C4-2B (cell line): ENCODE measurements around the gene TPGS2.

ENCODE experiments used
- ZFX ChIP-seq: fragments of 450-650 bp; IDR thresholded peaks from 2 replicates; pipeline ENCODE4 v1.6.1; 2017
- TF ChIP-seq, protein P1 (sequence below): fragments of 450-650 bp; conservative IDR thresholded peaks from 2 replicates; pipeline ENCODE4 v1.5.1; 2017; ENCODE audit warnings: mild to moderate bottlenecking

DNA sequence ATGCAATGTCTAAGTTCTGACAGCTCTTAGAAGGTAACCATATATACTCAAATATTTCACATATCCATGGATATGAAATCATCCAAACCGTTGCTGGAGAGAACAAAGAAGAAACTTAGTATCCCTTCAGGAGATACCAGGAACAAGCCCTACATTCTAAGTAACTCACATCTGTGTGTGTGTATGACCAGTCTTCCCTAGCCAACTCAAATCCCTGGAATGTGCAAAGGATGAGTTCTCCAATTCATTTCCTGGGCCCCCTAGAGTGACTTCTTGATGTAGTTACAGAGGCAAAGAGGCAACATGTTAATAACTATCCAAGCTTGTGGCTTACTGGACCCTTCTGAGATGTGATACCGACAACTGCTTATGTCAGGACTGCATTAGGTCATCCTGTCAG lies 20.1 kb downstream of the TPGS2 start:
- TF ChIP-seq, protein P1, sequence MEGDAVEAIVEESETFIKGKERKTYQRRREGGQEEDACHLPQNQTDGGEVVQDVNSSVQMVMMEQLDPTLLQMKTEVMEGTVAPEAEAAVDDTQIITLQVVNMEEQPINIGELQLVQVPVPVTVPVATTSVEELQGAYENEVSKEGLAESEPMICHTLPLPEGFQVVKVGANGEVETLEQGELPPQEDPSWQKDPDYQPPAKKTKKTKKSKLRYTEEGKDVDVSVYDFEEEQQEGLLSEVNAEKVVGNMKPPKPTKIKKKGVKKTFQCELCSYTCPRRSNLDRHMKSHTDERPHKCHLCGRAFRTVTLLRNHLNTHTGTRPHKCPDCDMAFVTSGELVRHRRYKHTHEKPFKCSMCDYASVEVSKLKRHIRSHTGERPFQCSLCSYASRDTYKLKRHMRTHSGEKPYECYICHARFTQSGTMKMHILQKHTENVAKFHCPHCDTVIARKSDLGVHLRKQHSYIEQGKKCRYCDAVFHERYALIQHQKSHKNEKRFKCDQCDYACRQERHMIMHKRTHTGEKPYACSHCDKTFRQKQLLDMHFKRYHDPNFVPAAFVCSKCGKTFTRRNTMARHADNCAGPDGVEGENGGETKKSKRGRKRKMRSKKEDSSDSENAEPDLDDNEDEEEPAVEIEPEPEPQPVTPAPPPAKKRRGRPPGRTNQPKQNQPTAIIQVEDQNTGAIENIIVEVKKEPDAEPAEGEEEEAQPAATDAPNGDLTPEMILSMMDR, result no peak
- TF ChIP-seq ZFX, result no peak
